Measurements from ENCODE around the gene PPID.
"Not testable (repeated sequence)": the region's sequence is repeated elsewhere in the genome, so short reads cannot be mapped to it uniquely, and the experiment has no call there.

The PPID gene

GRCh38 chr4:158667651-158668198 lies 55.5 kb downstream of the PPID start:
- no peak for DNase-seq (ENCODE audit: low read depth in 2 of 2)

DNA sequence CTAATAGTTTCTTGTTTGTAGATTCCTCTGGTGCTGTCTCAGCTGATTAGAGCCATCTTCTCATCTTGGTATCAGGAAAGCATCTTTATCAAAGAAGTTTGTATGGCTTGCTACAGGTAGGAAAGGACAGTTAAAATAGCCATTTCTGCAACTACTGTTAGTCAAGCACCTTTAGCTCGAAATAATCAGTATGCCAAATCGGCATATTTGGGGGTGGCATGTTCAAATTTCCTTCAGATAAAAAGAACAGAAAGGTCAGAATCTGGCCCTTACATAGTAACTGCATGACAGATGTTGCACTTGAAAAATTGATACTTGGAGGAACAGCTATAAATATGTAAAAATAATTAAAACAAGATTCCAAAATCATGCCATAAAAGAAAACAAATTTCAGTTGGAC lies 56.3 kb downstream of the PPID start:
- DNase-seq (ENCODE audit: low read depth in 2 of 2): no peak

- no peak for DNase-seq (ENCODE audit: low read depth in 2 of 2)
Measured at GRCh38 chr4:158664806-158665205, 58.4 kb downstream of the PPID start.

GRCh38 chr4:158663707-158664625 lies 59.2 kb downstream of the PPID start:
- not testable (repeated sequence) for DNase-seq (ENCODE audit: low read depth in 2 of 2)

GRCh38 chr4:158663255-158663654 lies 59.9 kb downstream of the PPID start:
- not testable (repeated sequence) for DNase-seq (ENCODE audit: low read depth in 2 of 2)
